PFSK-1 (cell line): ENCODE results near the gene ZPBP.

ENCODE experiments used
- FOXP2 ChIP-seq: optimal IDR thresholded peaks from 2 replicates; pipeline ENCODE3; 2011; ENCODE audit warnings: borderline replicate concordance, control low read depth, inconsistent platforms; ENCODE audit not compliant: insufficient read depth; ENCODE audit errors: extremely low read length, extremely low read depth
- POLR2AphosphoS5 ChIP-seq: IDR thresholded peaks from 2 replicates; pipeline ENCODE4 v1.6.1; 2012; ENCODE audit warnings: low read depth, mild to moderate bottlenecking, control low read depth, low read length, moderate library complexity
- SIN3A ChIP-seq: IDR thresholded peaks from 2 replicates; pipeline ENCODE4 v1.6.1; 2012; ENCODE audit warnings: mild to moderate bottlenecking, low read length, moderate library complexity, borderline replicate concordance; ENCODE audit not compliant: insufficient read depth
- TAF1 ChIP-seq: IDR thresholded peaks from 2 replicates; pipeline ENCODE4 v1.6.1; 2012; ENCODE audit warnings: low read length, control low read depth, borderline replicate concordance; ENCODE audit not compliant: insufficient read depth
- TF ChIP-seq, protein P1 (sequence below), 2 experiments: IDR thresholded peaks; 2 replicates each; pipeline versions ENCODE4 v1.6.1 to v1.8.0; 2011 to 2012; ENCODE audit warnings: low read depth in 2 of 2, low read length in 2 of 2, control low read depth in 1 of 2, inconsistent platforms in 1 of 2, mild to moderate bottlenecking in 1 of 2, moderate library complexity in 1 of 2; ENCODE audit not compliant: insufficient read depth in 1 of 2

The ZPBP gene

DNA sequence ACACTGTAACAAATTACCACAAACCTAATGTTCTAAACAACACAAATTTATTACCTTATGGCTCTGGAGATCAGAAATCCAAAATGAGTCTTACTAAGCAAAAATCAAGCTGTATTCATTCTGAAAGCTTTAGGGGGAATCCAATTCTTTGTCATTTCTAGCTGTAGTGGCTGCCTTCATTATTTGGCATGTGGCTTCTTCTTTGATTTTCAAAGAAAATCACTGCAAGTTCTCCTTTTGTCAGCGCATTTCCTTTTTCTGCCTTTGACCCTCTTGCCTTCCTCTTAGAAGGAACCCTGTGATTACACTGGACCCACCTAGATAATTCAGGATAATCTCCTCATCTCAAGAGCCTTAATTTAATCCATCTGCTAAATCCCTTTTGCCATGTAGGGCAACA is 36.9 kb downstream of the ZPBP start:
- no peak for TF ChIP-seq POLR2AphosphoS5
- no peak for TF ChIP-seq TAF1
- TF ChIP-seq, protein P1, sequence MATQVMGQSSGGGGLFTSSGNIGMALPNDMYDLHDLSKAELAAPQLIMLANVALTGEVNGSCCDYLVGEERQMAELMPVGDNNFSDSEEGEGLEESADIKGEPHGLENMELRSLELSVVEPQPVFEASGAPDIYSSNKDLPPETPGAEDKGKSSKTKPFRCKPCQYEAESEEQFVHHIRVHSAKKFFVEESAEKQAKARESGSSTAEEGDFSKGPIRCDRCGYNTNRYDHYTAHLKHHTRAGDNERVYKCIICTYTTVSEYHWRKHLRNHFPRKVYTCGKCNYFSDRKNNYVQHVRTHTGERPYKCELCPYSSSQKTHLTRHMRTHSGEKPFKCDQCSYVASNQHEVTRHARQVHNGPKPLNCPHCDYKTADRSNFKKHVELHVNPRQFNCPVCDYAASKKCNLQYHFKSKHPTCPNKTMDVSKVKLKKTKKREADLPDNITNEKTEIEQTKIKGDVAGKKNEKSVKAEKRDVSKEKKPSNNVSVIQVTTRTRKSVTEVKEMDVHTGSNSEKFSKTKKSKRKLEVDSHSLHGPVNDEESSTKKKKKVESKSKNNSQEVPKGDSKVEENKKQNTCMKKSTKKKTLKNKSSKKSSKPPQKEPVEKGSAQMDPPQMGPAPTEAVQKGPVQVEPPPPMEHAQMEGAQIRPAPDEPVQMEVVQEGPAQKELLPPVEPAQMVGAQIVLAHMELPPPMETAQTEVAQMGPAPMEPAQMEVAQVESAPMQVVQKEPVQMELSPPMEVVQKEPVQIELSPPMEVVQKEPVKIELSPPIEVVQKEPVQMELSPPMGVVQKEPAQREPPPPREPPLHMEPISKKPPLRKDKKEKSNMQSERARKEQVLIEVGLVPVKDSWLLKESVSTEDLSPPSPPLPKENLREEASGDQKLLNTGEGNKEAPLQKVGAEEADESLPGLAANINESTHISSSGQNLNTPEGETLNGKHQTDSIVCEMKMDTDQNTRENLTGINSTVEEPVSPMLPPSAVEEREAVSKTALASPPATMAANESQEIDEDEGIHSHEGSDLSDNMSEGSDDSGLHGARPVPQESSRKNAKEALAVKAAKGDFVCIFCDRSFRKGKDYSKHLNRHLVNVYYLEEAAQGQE (IDR thresholded peaks at IDR 0.05; ENCODE audit: insufficient read depth in 1 of 2, low read depth in 2 of 2, low read length in 2 of 2): no peak
- TF ChIP-seq FOXP2: no peak
- TF ChIP-seq SIN3A: no peak

DNA sequence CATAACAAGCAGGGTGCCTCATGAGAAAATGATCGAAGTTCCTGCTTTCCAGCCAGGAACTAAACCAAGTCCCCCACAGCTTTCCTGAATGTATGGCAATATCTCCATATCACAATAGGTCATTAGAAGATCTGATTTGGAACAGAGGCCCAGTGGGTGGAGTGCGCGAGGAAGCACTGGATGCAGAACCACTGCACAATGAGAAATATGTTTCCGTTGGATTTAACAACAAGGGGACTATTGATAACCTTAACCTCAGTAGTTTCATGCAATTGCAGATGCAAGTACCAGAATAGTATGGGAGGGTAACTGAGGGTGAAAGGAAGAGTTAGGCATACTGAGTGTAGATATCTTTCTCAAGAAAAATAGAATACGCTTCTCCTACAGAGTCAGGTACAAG is 45.3 kb downstream of the ZPBP start:
- no peak for TF ChIP-seq SIN3A
- no peak for TF ChIP-seq FOXP2
- TF ChIP-seq POLR2AphosphoS5: no peak
- no peak for TF ChIP-seq TAF1
- TF ChIP-seq, protein P1 (IDR thresholded peaks at IDR 0.05; ENCODE audit: insufficient read depth in 1 of 2, low read depth in 2 of 2, low read length in 2 of 2): no peak

DNA sequence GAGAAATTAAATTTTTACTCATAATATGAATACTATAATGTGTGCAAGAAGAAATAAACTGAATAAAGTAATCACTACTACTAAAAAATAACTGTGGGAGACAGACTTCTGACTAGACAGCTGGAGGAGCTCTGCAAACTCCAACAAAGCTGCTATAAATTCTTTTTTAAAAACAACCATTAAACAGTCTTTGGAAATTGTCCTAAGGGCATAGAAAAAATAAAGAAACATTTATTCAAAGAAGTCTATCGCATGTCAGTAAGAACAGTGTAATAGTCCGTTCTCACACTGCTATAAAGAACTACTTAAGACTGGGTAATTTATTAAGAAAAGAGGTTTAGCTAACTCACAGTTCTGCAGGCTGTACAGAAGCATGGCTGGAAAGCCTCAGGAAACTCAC is 56.0 kb downstream of the ZPBP start:
- TF ChIP-seq SIN3A (no peak), TAF1 (no peak), POLR2AphosphoS5 (no peak), FOXP2 (no peak)
- TF ChIP-seq, protein P1 (IDR thresholded peaks at IDR 0.05; ENCODE audit: insufficient read depth in 1 of 2, low read depth in 2 of 2, low read length in 2 of 2): no peak

DNA sequence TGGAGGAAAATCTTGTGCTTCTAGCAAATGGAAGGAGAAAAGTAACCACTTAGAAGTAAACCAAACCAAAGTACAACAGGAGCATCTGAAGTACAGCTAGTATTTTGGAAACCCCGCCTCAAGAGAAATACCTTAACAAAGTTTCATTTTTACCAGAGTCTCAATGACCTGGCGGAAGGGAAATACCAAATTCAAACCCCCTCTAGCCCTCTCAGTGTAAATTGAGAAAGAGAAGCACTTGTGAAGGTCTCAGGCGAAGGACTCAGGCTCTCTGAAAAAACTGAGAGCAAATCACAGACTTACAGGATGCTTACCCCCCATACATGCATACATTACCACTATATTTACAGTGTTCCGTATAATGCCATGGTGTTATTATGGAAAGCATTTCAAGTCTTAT is 70.1 kb downstream of the ZPBP start:
- TF ChIP-seq TAF1 (no peak), FOXP2 (no peak), POLR2AphosphoS5 (no peak), SIN3A (no peak)
- TF ChIP-seq, protein P1 (IDR thresholded peaks at IDR 0.05; ENCODE audit: insufficient read depth in 1 of 2, low read depth in 2 of 2, low read length in 2 of 2): no peak

DNA sequence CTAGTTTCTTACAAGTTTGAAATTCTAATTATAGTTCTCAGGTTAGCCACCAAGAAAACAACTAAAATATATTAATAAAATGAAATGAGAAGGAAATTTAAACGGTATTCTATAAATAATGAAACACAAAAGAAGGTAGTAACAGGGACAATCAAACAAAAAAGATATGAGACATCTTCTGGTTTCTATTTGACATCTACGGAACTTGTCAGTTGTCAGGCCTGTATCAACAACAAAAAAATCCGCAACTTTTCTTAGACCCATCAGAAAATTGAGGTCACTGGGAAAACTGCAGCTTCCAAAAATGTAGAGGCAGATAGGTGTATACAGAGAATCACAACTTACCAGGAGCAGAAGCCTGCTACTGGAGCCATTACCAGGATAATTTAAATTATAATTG is 70.6 kb downstream of the ZPBP start:
- TF ChIP-seq TAF1 (no peak), FOXP2 (no peak), SIN3A (no peak), POLR2AphosphoS5 (no peak)
- TF ChIP-seq, protein P1 (IDR thresholded peaks at IDR 0.05; ENCODE audit: insufficient read depth in 1 of 2, low read depth in 2 of 2, low read length in 2 of 2): no peak
